ENCODE results near the gene CADPS2. TPM values are rescaled to one million over a fixed set of nuclear protein-coding genes. Genes with fewer than 3 reads are reported as not detected.

The CADPS2 gene
- total RNA-seq, 2 experiments from 2014 or later, result not detected

- POLR2A ChIA-PET, result no interaction called here
- no peaks in the 10 kb centered on the region for H3K36me3 Mint-ChIP-seq (ENCODE audit: low read depth)
These were observed 138.1 kb downstream of the CADPS2 start for GRCh38 chr7:122748195-122748594.

GRCh38 chr7:122746948-122747347 lies 139.3 kb downstream of the CADPS2 start:
- H3K27me3 ChIP-seq (ENCODE audit: control insufficient read depth in 1 of 2, insufficient read depth in 2 of 2, low read length in 2 of 2), result no peaks in the 10 kb centered on the region
- Mint-ChIP-seq H3K27ac (no peak overlapping the region), H3K4me1 (ENCODE audit: low read depth) (no peaks in the 10 kb centered on the region), H3K27me3 (no peaks in the 10 kb centered on the region), H3K36me3 (ENCODE audit: low read depth) (no peaks in the 10 kb centered on the region), H3K9me3 (peaks cover 7% of the 10 kb centered on the region), H3K4me3 (no peak overlapping the region)
- H3K4me1 ChIP-seq (ENCODE audit: insufficient read depth, low read length), result no peaks in the 10 kb centered on the region
- ATAC-seq (ENCODE audit: poor library complexity), result no peak
- H3K36me3 ChIP-seq (ENCODE audit: insufficient read depth, low read length), result no peaks in the 10 kb centered on the region
- TF ChIP-seq CTCF (IDR thresholded peaks at IDR 0.05), result no peak
- no peaks in the 10 kb centered on the region for H3K9me3 ChIP-seq (ENCODE audit: control insufficient read depth in 1 of 2, insufficient read depth in 1 of 2, low read length in 2 of 2)
- H3K27ac ChIP-seq (ENCODE audit: low read depth in 1 of 2, low read length in 2 of 2), result no peak overlapping the region
- ChIA-PET CTCF (interaction anchor here (0.6 kb wide), 1 partner anchor 85 kb away, joined by 3 read pairs; no protein-coding TSS in a partner anchor), POLR2A (no interaction called here)
- no peak for DNase-seq
- intact Hi-C loops (cut with DNase I, micrococcal nuclease), result no loop called here
- H3K4me3 ChIP-seq (ENCODE audit: low read length), result no peak overlapping the region

More at GRCh38 chr7:122748195-122748594, 138.1 kb downstream of the CADPS2 start:
- Histone ChIP-seq H3K27me3 (ENCODE audit: control insufficient read depth in 1 of 2, insufficient read depth in 2 of 2, low read length in 2 of 2) (no peaks in the 10 kb centered on the region), H3K4me1 (ENCODE audit: insufficient read depth, low read length) (no peaks in the 10 kb centered on the region), H3K27ac (ENCODE audit: low read depth in 1 of 2, low read length in 2 of 2) (no peak overlapping the region), H3K9me3 (ENCODE audit: control insufficient read depth in 1 of 2, insufficient read depth in 1 of 2, low read length in 2 of 2) (no peaks in the 10 kb centered on the region), H3K36me3 (ENCODE audit: insufficient read depth, low read length) (no peaks in the 10 kb centered on the region), H3K4me3 (ENCODE audit: low read length) (no peak overlapping the region)
- H3K4me1 Mint-ChIP-seq (ENCODE audit: low read depth), result no peaks in the 10 kb centered on the region
- ATAC-seq (ENCODE audit: poor library complexity), result no peak
- H3K27ac Mint-ChIP-seq, result no peak overlapping the region
- CTCF ChIA-PET, result no interaction called here
- no peak overlapping the region for H3K4me3 Mint-ChIP-seq
- TF ChIP-seq CTCF (IDR thresholded peaks at IDR 0.05), result no peak
- H3K9me3 Mint-ChIP-seq, result peaks cover 7% of the 10 kb centered on the region
- H3K27me3 Mint-ChIP-seq, result no peaks in the 10 kb centered on the region
- DNase-seq, result no peak
- intact Hi-C loops (cut with DNase I, micrococcal nuclease), result no loop called here

GRCh38 chr7:122743211-122743610 lies 143.0 kb downstream of the CADPS2 start:
- TF ChIP-seq CTCF (IDR thresholded peaks at IDR 0.05), result no peak
- Histone ChIP-seq H3K27ac (ENCODE audit: low read depth in 1 of 2, low read length in 2 of 2) (no peak overlapping the region), H3K27me3 (ENCODE audit: control insufficient read depth in 1 of 2, insufficient read depth in 2 of 2, low read length in 2 of 2) (no peaks in the 10 kb centered on the region), H3K4me3 (ENCODE audit: low read length) (no peak overlapping the region), H3K4me1 (ENCODE audit: insufficient read depth, low read length) (no peaks in the 10 kb centered on the region), H3K9me3 (ENCODE audit: control insufficient read depth in 1 of 2, insufficient read depth in 1 of 2, low read length in 2 of 2) (no peaks in the 10 kb centered on the region), H3K36me3 (ENCODE audit: insufficient read depth, low read length) (no peaks in the 10 kb centered on the region)
- no peaks in the 10 kb centered on the region for H3K27me3 Mint-ChIP-seq
- intact Hi-C loops (cut with DNase I, micrococcal nuclease), result no loop called here
- no peaks in the 10 kb centered on the region for H3K4me1 Mint-ChIP-seq (ENCODE audit: low read depth)
- DNase-seq (no peak), ATAC-seq (ENCODE audit: poor library complexity) (no peak)
- ChIA-PET CTCF (no interaction called here), POLR2A (no interaction called here)
- H3K4me3 Mint-ChIP-seq, result no peak overlapping the region
- H3K36me3 Mint-ChIP-seq (ENCODE audit: low read depth), result no peaks in the 10 kb centered on the region
- H3K27ac Mint-ChIP-seq, result no peak overlapping the region
- peaks cover 3% of the 10 kb centered on the region for H3K9me3 Mint-ChIP-seq

Measured in CD4-positive, alpha-beta T cell (primary cell).